HFF-Myc (cell line): ENCODE data around the gene NHLRC4.

Experiments
- DNase-seq: peaks from one replicate; pipeline ENCODE4 v3.0.0-alpha.2; 2011; ENCODE audit warnings: low read depth; ENCODE audit errors: extremely low read depth
- H3K4me3 ChIP-seq: replicated peaks from 2 replicates; pipeline ENCODE4 v1.5.1; 2011; ENCODE audit warnings: low read depth, mild to moderate bottlenecking, control low read depth, low read length
- TF ChIP-seq, protein P1 (sequence below): IDR thresholded peaks from 2 replicates; pipeline ENCODE4 v1.5.1; 2012; ENCODE audit warnings: mild to moderate bottlenecking, low read depth, low read length, control low read depth; ENCODE audit errors: missing control alignments

NHLRC4 gene

DNA sequence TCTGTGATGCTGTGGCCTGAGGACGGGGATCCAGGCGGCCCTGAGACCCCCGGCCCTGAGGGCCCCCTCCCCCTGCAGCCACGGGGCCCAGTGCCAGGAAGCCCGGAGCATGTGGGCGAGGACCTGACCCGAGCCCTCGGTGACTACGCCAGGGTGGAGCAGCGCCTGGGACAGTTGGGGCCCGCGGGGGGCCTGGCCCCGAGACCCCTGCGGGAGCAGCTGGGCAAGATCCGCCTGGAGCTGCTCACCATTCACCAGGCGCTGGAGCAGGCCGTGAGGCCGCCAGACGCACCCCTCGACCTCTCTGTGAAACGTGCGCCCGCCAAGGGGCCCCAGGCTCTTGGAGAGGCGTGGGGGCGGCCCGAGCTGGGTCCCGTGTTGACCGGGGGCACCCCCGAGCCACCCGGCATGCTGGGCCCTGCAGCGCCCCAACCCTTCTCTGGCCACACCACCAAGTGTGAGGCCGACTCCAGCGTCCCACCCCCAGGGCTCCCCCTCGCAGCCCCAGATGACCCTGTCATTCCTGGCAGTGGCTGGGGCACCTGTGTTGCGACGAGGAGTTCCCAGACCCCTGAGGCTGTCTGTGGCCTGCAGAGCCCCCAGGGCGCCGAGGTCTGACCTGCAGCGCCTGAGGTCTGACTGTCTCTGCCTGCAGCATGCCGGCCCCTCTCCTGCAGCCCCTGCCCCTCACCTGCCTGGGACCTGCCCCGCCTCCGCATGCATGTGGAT lies 2.0 kb upstream of the NHLRC4 start:
- DNase-seq: no peak
- TF ChIP-seq, protein P1, sequence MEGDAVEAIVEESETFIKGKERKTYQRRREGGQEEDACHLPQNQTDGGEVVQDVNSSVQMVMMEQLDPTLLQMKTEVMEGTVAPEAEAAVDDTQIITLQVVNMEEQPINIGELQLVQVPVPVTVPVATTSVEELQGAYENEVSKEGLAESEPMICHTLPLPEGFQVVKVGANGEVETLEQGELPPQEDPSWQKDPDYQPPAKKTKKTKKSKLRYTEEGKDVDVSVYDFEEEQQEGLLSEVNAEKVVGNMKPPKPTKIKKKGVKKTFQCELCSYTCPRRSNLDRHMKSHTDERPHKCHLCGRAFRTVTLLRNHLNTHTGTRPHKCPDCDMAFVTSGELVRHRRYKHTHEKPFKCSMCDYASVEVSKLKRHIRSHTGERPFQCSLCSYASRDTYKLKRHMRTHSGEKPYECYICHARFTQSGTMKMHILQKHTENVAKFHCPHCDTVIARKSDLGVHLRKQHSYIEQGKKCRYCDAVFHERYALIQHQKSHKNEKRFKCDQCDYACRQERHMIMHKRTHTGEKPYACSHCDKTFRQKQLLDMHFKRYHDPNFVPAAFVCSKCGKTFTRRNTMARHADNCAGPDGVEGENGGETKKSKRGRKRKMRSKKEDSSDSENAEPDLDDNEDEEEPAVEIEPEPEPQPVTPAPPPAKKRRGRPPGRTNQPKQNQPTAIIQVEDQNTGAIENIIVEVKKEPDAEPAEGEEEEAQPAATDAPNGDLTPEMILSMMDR: no peak
- no peak overlapping the region for H3K4me3 ChIP-seq

DNA sequence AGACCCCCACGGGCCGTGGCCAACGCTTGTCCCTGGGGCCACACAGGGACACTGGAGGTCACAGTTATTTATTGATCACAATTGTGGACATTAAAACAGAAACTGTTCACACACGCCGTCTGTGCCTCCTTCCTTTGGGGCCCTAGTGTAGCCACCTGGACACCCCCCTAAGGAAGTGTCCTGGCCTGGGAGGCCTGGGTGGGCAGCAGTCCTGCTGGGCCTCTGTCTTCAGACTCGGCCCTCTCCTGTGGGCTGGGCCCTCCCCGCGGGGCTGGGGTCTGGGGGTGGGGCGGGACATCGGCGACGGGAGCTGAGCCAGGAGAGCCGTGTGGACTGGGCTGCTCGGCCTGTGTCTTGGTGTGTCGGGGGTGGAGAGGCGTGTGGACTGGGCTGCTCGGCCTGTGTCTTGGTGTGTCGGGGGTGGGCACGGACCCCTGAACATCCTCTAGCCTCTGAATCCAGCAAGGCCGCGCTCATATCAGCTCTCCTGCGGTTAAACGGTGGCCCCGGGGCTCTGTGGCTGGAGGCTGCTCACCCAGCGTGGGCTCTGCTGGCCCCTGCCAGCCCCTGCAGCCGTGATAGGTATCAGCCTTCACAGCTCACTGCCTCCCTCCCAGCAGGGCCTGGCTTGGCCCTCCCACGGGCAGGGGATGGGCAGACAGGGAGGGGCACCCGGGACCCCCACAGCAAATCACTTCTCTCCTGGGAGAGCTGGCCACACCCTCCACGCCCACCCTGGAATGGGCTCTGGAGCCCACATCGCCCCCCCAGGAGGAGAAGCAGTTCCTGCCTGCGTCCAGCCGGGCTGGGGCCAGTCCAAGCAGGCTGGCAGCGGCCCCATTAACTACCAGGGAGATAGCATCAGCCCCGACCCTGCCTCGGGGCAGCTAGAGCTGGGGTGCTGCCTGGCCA lies 1.1 kb upstream of the NHLRC4 start:
- no peak for DNase-seq
- TF ChIP-seq, protein P1: no peak
- no peak overlapping the region for H3K4me3 ChIP-seq

DNA sequence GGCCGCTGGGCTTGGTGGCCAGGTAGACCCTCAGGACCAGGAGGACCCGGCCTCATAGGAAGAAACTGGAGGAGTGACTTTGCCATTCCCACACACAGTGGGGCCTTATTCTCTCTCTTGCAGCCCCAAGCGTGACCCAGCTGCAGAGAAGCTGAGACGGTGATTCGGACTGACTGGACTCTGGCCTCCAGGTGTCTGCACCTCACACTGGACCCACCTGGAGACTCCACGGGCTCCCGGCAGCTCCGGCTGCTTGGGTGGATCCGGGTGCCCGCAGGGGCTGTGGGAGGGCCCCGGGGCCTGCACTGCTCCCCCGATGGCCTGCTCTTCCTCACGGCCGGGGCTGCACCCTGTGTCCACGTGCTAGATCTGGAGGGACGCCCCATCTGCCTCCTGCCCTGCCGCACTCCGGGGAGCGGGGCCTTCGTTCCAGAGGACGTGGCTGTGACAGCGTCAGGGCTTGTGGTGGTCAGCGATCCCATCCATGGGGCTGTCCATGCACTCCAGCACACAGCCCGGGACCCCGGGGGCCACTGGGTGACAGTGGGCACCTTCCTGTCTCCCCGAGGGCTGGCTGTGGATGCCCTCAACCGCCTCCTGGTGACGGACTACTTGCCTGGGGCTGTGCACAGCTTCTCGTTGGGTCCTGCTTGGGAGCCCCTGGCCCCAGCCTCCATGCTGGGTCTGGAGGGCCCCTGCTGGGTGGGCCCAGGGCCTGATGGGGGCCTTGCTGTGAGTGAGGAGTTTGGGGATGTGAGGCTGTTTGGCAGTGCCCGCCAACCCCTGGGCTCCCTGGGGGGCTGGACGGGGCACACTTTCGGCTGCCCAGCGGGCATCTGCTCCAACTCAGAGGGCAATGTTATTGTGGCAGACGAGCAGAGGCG lies 810 bp downstream of the NHLRC4 start:
- DNase-seq: no peak
- H3K4me3 ChIP-seq: no peak overlapping the region
- TF ChIP-seq, protein P1: no peak

DNA sequence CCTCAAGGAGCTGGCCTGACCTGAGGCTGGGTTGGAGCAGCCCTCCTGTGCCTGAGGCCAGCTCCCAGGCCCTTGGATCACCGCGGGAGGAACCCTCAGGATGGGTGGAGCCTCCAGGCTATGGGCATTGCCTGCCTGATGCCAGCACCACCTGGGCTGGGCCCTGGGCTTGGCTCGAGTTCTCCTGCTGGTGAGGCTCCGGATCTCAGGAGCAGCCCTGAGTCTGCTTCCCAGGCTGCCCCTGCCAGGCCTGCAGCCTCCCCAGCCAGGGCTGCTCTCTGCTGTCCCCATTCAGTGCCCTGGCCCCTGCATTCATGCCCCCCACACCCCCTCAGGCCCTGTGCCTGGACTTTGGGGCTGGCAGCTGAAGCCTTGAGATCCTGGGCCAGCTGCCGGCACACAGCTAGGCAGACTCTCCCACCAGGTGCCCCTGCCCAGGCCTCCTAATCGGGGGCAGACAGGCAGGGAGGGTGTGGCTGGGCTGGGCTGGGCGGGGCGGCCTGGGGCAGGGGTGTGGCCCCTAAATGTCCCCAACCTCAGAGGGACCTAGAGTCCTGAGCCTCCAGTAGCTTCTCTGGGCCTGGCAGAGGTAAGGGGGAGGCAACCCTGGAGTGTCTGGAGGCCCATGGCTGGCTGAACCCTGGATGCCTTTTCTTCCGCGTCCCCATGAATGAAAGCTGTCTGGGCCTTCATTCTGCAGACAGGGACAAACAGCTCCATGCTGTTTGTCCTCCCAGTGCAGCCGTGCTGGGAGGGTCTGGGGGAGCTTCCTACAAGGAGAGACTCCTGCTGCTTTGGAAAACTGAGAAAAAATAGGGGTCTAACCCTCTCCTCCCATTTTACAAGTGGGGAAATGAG lies 1.8 kb downstream of the NHLRC4 start:
- H3K4me3 ChIP-seq: peak overlapping the region; percentile 83
- no peak for DNase-seq
- TF ChIP-seq, protein P1: no peak

DNA sequence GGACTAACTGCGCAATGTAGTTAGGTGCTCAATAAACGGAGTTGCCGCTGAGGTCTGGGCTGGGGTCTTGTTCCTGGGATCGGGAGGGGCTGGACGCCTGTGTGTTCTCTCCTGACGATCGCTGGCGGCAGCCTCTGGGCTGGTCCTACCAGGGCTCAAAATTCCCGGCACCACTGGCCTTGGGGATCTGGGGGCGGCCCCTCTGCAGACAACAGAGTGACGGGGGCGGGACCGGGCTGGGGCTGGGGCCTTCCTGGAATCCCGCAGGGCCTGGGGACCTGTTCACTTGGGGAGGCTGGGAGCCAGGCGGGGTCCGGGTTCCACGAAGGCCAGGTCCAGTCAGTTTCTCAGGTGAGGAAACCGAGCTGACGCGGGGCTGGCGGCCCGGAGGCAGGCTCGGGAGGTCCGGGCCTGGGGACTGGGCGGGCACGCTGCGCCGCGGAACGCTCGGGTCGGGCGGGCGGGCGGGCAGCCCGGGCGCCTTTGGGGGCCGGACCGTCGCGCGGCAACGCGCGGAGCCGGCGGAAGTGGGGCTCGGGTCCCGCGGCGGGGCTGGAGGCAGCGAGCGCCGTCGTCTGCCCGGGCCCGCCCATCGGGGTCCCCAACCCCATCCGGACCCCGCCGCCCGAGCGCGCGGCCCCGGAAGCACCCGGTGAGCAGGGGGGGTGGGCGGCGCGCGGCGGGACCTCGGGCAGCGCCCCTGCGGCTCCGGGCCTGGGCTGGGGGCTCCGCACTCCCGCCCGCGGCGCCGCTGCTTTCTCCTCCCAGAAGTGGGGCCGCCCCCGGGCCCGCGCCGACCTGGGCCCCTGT lies 2.8 kb downstream of the NHLRC4 start, which contains the start of gene PIGQ:
PIGQ (plus strand) TSS at position 524 of the 810 bp plus-strand sequence. CDS start 4,107 bp downstream, outside the sequence.
- TF ChIP-seq, protein P1: no peak
- peak within 1 kb of the TSS; percentile 83 for H3K4me3 ChIP-seq
- DNase-seq: no peak
